ENCODE results near the gene EIF2AK3.

GRCh38 chr2:88668862-88669261, 41.6 kb upstream of the EIF2AK3 start:
- TF ChIP-seq CTCF (conservative IDR thresholded peaks at IDR 0.05; ENCODE audit: low read length) = no peak
- TF ChIP-seq EZH2phosphoT487 (IDR thresholded peaks at IDR 0.05; ENCODE audit: borderline replicate concordance) = no peak

All from Loucy (cell line).